Left forelimb (tissue), 1 donor: Measurements from ENCODE around the gene SLC9A8.
"Not testable (repeated sequence)": the region's sequence is repeated elsewhere in the genome, so short reads cannot be mapped to it uniquely, and the experiment has no call there.

Experiments used
- DNase-seq: peaks from one replicate; pipeline ENCODE4 v3.0.0-alpha.2; 2018; ENCODE audit warnings: low spot score

The SLC9A8 gene

DNA sequence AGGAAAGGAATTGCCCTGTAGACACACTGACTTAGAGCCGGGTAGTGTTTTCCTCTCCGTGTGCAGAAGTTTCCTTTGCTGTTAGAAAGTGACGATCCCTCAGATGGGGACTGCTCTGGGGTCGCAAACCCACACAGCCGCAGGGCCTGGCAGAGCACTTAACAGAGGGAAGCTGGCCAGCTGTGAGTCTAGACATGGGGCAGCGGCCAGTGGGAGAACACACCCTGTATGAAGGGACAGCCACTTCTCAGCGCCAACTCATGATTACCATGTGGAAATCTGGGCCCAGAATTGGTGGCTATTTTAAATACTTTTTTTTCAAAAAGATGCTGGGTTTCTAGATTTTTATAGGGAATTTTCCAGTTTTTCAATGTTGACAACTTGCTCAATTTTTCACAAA, 39.4 kb downstream of the SLC9A8 start:
- no peak for DNase-seq

DNA sequence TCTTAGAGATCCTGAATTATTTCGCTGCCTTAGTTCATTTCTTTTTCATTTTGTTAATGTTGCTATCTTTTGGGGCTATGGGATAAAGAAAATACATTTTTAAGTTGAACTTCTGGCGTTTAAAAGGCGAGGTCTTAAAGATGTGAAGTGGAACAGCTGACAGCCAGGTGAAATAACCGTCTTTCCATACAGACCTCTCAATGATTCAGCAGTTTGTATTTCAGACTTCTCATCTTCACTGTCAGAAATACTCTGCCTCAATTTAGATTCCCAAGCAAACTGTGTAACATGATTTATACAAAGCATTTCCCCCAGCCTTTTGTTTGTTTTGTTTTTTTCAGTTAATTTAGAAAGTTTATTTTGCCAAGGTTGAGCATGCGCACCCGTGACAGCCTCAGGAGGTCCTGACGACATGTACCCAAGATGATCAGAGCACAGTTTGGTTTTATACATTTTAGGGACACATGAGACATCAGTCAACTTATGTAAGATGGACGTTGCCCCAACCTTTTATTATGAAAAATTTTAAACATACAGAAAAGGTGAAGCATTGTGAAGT, 40.0 kb downstream of the SLC9A8 start:
- DNase-seq, result no peak

DNA sequence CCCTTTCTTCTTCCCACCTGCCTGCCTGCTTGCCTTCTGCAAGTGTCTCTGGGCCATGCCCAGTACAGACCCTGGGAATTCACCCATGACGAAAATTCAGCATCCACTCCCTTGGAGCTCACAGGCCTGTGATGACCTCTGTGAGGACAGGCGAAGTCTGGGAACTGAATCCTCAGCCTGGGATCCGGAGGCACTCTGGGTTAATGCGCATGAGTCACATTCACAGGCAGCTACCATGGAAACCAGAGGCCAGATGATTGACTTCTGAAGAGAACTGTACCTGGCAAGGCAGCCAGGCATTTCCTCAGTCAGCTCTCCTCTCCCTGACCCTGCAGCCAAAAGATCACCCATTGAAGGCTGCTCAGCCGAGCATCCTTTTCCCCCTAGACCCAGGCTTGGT, 41.0 kb downstream of the SLC9A8 start:
- DNase-seq, result no peak

DNA sequence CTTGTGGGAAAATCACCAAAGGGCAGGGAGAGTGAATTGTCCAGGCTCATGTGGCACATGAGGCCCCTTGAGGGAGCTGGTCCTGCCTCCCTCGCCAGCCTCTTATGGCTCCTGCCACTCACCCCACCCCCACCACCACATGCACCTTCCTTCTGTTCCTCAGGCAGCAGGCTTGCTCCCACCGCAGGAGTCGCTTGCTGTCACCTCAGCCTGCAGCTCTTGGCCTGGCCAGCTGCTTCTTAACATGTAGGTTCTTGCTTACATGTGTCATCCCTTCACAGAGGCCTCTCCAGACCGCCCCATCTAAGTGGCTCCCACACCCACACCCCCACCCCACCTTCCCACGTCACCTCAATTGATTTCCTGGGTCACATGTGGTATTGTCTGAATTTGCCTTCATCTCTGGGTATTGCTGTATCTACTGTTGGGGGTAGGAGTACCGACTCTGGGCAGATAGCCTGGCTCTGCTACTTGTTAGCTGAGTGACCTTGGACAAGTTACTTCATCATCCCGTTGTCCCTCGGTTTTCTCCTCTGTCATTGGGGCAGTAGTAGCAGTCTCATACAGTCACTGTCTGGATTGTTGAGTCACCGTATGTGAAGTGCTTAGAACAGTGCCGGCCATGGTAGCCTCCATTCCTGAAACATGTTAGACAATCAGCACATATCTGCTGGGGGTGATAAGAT, 41.7 kb downstream of the SLC9A8 start:
- no peak for DNase-seq

DNA sequence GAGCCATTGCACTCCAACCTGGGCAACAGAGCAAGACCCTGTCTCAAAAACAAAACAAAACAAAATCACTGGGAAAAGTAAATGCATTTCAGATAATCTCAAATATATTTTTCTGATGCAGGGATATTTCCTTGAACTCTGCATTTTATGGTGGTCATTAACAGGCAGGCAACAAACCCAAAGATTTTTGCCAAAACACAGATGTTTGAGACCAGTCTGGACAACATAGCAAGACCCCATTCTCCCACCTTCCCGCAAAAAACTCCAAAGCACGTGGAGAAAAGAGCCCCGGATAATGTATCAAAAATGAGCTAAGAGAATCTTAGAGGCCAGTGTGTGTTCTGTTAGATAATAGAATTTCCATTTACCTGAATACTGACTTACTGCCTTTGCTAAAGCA, 44.3 kb downstream of the SLC9A8 start:
- no peak for DNase-seq

DNA sequence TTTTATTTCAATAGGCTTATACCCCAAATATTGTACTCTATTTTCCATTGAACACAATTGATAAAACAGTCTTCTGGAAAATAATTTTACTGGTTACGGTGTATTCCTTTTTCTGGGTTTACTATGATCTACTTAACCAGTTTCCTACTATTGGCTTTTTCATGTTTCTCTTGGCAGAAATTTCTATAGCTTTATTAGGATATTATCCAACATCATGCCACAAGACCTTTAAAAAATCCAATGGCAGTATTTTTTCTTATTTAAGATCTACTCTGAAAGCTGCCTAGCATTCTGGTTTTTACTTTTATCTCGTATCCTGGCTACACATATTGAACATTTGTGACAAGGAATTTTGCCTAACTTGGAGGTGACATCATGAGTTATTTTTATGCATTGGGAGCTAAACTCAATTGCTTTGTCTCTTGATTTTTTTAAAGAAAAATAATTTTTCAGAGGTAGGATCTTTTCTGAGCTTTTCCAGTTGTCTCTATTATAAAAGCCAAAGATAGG, 45.5 kb downstream of the SLC9A8 start:
- no peak for DNase-seq

DNA sequence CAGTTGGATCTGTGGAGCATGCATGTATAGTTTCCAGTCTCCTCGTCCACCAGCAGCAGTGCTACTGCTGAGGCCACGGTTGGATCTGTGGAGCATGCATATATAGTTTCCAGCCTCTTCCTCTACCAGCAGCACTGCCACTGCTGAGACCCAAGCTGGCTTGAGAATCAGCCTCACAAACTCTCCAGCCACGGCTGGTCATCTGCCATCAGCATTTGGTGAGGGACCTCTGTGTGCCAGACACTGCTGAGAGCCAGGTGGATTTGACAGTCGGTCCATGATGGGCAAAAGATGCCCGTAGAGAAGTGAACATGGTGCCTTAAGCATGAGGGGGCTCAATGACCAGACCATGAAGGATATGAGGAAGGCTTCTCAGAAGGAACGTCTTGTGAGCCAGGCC, 46.4 kb downstream of the SLC9A8 start:
- DNase-seq, result no peak

DNA sequence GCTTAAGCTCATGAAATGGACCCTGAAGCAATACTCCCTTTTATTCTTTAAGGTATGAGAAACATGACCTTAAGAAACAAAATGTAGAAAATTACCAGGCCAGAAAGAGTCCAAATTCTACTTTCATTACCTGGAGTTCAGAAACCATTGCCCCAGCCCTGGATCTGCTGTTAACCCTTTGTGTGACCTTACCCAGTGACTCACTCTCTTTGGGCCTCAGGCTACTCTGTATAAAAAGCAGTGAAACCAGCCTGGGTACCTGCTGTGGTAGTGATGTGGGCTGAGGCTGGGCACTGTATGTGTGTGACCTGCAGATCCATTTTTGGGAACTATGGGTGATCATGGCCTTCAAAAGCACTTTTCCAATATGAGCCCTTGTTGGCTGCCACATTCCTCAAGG, 47.2 kb downstream of the SLC9A8 start:
- no peak for DNase-seq

DNA sequence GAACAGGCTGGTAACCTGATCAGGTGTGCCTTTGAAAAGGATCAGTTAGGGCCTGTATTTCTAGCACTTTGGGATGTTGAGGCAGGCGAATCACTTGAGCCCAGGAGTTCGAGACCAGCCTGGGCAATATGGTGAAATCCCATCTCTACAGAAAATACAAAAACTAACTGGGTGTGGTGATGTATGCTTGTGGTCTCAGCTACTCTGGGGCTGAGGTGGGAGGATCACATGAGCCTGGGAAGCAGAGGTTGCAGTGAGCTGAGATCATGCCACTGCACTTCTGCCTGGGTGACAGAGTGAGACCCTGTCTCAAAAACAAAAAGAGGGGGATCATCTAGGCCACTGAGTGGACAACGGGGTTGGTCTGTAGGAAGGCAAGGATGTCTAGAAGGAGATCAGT, 48.6 kb downstream of the SLC9A8 start:
- DNase-seq, result not testable (repeated sequence)

DNA sequence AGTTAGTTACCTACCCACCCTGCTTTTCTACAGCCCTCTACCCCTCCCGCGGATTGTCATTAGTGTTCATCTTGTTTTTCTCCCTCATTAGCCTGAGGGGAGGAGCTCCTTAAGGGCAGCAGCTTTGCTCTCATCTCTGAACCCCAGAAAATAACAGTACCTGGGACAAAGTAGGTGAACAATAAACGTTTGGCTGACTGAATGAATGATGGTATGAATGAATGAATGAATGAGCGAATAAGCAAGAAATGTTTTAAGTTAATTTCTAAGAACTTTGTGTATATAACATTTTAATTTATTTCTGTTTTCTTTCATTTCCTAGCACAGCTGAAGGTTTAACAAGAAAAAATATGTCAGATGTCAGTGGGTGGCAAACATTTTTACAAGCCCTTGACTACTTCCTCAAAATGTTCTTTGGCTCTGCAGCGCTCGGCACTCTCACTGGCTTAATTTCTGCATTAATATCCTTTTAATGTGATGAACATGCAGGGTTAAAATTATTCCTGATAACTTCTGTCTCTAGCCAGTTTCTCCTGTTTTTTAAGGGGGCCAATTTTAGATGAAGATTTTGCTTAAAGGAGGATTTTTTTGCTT, 50.1 kb downstream of the SLC9A8 start:
- no peak for DNase-seq

DNA sequence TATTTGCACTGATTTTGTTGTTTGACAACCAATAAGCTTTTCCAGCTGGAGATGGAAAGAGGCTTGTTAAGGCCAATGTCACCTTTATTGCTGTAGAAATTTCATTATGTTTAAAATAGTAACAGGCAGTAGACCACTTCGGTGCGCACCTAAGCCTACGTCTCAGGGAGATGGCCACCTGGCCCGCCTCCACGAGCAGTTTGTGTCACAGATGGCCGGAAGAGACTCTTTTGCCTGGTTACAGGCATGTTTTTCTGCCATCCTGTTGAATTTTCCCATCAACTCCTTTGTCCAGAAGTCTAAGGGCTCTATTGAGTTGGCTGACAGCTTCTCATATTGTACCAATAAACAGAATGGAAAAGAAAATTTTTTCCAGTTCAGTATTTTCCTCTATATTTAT, 51.0 kb downstream of the SLC9A8 start:
- DNase-seq, result no peak

DNA sequence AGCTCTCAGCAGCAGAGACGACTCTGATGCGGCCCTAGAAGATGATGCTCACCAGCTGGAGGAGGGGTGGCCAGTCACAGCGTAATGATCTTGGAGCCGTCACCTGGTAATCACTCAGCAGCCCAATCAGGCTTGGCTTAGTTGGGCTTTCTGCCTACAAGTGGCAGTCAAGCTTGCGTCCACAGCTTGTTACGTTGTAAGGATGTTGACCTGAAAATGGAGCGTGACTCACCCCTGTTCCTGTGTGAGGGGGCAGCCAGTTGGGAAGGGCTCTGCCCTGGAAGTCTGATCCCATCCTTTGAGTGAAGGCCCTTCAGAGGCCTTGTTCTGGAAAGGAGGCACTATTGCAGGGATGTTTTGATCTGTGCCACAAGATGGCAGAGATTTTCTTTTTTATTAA, 52.9 kb downstream of the SLC9A8 start:
- DNase-seq, result no peak

DNA sequence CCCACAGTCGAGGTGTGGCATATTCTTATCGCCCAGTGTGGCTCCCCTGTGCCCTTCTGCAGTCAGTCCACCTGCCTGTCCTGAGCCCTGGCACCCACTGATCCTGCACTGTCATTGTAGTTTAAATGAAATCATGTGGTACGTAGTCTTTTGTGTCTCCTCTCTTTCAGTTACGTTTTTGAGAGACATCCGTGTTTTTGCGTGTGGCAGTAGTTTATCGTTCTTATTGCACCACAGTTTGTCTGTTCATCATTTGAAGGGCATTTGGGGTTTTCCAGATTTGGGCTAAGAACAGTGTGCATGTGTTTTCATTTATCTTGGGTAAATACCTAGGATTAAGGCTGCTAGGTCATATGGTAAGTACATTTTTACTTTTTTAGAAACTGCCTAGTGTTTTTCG, 53.4 kb downstream of the SLC9A8 start:
- DNase-seq, result no peak

DNA sequence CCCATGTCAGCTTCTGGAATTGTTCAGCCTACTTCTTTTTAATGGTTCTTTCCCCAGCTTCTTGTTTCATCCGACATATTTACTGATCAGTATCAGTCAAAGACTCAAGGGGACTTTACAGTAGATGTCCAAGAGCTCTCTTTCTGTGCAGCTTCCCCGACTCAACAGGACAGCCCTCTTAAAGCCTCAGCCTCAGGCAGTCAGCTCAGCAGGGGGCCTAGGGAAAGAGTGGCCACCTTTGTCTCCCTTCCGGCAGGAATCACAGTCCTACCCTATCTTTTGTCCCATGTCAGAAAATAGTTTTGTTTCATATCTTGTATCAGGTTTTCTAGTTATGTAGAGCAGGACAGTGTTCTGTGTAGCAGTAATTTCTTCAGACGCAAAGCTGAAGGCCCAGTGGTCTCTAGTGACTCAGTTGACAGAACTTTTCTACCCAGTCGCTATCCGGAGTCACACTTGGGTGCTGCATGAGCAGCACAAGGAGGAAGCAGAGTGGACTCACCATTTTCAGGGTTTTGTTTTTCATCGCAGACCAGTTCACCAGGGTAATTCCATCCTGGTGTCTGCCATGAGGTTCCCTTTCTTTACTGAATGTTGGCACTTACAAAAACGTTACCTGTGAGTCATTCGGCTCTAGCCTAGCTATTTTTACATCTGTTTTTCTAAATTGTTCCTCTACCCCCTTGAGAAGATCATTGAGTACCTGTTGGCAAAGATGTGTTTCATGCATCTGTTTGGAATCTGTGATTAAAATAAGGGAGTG, 55.0 kb downstream of the SLC9A8 start:
- no peak for DNase-seq

DNA sequence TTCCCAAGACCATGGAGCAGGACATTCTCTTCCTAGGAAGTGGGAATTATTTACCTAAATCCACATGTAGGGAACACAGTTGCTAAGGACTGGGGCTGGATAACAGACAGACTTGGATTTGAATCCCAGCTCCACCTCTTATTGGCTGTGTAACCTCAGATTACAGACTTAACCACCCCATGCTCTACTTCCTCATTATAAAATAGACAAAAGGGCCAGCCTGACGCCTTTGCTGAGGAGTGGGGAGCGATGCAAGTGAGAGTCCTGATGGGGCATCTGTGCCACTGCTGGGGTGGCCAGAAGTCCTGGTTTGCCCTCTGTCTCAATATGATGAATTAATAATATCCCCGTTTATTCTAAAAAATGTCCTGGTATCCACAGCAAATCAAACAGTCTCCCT, 55.9 kb downstream of the SLC9A8 start:
- DNase-seq, result no peak

DNA sequence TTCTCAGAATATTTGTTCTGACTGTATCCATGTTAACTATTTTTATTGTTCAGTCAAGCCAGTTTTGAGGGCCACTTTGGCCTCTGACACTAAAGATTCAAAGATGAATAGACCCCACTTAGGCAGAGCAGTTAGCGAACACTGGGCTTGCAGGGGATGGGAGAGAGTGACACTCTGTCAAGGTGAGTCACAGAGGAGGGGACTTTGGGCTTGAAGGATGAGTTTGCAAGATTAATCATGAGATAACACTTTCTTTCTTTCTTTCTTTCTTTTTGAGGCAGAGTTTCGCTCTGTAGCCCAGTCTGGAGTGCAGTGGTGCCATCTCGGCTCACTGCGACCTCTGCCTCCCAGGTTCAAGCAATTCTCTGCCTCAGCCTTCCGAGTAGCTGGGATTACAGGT, 56.3 kb downstream of the SLC9A8 start:
- DNase-seq, result no peak

DNA sequence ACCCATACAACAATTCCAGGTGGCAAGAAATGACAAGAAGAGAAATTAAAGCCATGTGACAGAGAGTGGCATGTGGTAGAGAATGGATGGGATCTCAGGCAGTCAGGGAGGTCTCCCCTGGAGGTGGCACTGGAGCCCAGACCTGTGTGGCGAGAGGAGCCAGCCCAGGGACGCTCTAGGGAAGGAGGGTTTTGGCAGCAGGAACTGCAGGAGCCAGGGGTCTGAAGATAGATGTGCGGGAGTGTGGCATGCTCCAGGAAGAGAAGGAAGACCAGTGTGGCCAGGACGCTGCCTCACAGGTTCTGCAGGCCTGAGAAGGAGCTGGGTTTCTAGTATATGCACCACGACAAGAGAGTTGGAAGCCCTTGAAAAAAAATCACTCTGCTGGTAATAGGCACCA, 57.6 kb downstream of the SLC9A8 start:
- DNase-seq, result no peak

DNA sequence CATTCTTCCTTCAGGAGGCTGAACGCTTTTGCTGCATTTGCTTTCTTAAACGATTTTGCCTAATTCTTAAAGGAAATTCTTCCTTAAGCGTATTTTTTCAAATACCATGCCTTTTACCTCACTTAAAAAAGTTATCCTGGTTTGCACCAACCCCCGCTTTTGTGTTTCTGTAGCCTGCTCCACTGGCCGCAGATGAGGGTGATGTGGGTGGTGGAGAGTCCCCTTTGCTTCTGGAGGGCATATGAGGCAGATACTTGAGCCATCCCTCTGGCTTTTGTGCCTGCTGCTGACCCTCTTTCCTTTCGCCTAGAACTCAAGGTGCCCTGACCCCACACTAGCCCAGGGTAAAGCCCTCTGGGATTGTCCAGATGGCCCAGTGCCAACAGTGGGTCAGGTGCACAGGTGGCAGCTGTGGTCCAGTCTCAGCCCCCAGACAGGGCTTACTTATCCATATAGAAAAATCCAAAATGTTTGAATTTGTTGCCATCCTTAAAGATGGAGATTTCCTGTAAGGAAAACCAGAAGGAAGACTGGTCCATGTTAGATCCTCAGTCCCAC, 58.8 kb downstream of the SLC9A8 start:
- no peak for DNase-seq

DNA sequence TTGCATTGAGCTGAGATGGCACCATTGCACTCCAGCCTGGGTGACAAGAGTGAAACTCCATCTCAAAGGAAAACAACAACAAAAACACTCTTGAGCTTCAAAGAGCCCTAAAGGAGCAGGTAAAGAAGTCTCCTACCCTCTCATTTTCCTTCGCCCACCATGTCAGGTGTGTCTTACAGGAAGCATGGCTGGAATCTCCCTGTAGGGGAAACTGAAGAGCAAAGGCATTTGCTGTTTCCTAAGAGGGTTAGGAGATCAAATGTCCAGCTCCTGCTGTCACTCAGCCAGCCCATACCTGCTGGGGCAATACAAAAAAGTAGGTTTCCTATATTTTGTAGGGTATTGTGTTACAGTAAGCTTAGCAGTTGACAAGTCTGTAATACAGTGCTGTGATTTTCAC, 59.4 kb downstream of the SLC9A8 start:
- no peak for DNase-seq

DNA sequence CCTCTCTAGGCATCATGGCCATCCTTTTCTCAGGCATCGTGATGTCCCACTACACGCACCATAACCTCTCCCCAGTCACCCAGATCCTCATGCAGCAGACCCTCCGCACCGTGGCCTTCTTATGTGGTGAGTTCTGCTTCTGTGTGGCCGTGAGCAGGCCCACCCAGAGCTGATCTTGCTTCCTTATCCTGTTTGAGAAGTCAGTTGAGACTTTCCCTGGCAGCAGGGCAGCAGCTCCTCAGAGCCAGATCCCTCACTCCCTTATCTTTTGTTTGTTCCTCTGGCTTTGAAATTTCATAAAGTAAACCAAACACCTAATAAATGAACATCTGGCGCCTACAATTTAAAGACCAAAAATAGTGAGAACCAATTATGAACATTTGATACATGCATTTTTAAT, 62.1 kb downstream of the SLC9A8 start:
- DNase-seq, result no peak

DNA sequence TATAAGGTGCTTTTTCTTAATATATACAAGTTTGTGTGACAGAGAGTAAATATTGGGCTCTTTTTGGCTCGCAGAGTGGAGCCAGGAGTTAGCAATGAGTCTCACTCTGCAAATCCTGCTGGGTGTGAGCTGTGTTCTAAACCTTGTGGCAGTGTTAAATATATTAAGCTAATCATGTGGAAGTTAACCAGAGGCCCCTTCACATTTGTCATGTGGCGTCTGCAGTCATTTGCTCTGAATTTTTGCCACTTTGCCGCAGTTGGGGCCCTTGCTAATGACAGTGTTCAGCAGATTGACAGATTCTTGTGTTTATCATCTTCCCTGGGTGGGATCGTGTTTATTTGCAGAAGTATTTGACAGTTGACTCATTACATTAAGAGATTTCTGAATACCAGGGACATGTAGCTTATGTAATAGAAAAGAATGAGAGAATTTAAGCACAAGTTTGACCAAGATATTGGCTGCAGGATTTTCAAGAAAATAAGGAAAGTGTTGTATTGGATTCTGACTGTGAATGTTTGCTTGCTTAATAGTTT, 64.8 kb downstream of the SLC9A8 start:
- DNase-seq, result no peak

DNA sequence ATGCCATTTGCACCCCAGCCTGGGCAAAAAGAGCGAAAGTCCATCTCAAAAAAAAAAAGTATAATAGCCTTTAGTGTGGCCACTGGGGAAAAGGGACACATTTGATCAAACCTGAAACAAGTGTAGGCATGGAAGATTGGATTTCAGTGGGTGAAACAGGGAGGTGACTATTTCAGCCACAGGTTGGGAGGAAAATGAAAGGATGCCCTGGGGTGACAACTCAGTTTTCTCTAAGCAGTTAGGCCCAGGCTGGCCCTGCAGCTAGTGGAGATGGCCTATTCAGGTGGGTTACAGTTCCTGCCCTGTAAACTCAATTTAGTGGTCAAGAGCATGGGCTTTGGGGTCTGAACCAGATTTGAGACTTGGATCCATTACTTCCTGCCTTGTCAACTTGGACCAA, 66.3 kb downstream of the SLC9A8 start:
- no peak for DNase-seq
